SU-DHL-6 (cell line): Measurements from ENCODE around the gene SORBS2.

Experiments
- H2AFZ ChIP-seq: fragments of 200-600 bp; sonication (generic); 2 replicates; pipeline ENCODE4 v1.6.1; 2014; ENCODE audit warnings: low read depth, mild to moderate bottlenecking, moderate library complexity, mixed read lengths, antibody characterized with exemption, low read length; ENCODE audit not compliant: severe bottlenecking
- H3F3A ChIP-seq: fragments of 200-600 bp; shearing (Covaris generic); 2 replicates; pipeline ENCODE4 v1.6.0; 2016; ENCODE audit warnings: antibody characterized with exemption, mild to moderate bottlenecking; ENCODE audit not compliant: insufficient read depth
- H3K27ac ChIP-seq: fragments of 200-600 bp; sonication (generic); 2 replicates; pipeline ENCODE4 v1.5.1; 2016; ENCODE audit warnings: low read depth, mild to moderate bottlenecking, low read length, moderate library complexity, mixed read lengths
- H3K27me3 ChIP-seq: fragments of 200-600 bp; sonication (generic), shearing (Covaris generic); 2 replicates; pipeline ENCODE4 v1.6.0; 2014; ENCODE audit warnings: mild to moderate bottlenecking, low read length
- H3K36me3 ChIP-seq: fragments of 200-600 bp; sonication (generic); 2 replicates; pipeline ENCODE4 v1.6.1; 2014; ENCODE audit warnings: mild to moderate bottlenecking, low read length, mixed read lengths
- H3K4me2 ChIP-seq: fragments of 300-600, 200-600 bp; shearing (Covaris generic), sonication (generic); 2 replicates; pipeline ENCODE4 v1.6.0; 2014; ENCODE audit warnings: low read length, low read depth, mild to moderate bottlenecking; ENCODE audit not compliant: poor library complexity, severe bottlenecking
- H3K4me3 ChIP-seq: fragments of 200-600 bp; sonication (generic); 2 replicates; pipeline ENCODE4 v1.5.1; 2014; ENCODE audit warnings: antibody characterized with exemption, low read length, mild to moderate bottlenecking, mixed read lengths; ENCODE audit not compliant: insufficient read depth, poor library complexity, severe bottlenecking
- H3K79me2 ChIP-seq: fragments of 200-600 bp; sonication (generic); 2 replicates; pipeline ENCODE4 v1.6.1; 2014; ENCODE audit warnings: mild to moderate bottlenecking, low read length, moderate library complexity; ENCODE audit not compliant: insufficient read depth
- H3K9ac ChIP-seq: fragments of 200-600 bp; sonication (generic); 2 replicates; pipeline ENCODE4 v1.7.0; 2014; ENCODE audit warnings: mild to moderate bottlenecking, low read length
- H3K9me2 ChIP-seq: fragments of 200-600 bp; sonication (generic); replicated peaks from 2 replicates; pipeline ENCODE4 v1.6.1; 2014; ENCODE audit warnings: low read length; ENCODE audit not compliant: insufficient read depth
- H3K9me3 ChIP-seq: fragments of 200-600 bp; sonication (generic); 2 replicates; pipeline ENCODE4 v1.6.1; 2014; ENCODE audit warnings: low read length, mixed read lengths; ENCODE audit not compliant: insufficient read depth
- H4K20me1 ChIP-seq: fragments of 200-600 bp; sonication (generic); 2 replicates; pipeline ENCODE4 v1.6.1; 2014; ENCODE audit warnings: low read depth, mild to moderate bottlenecking, antibody characterized with exemption, low read length, moderate library complexity, mixed read lengths
- EZH2phosphoT487 ChIP-seq: fragments of 200-600 bp; sonication (generic), shearing (Covaris generic); conservative IDR thresholded peaks from 2 replicates; pipeline ENCODE4 v1.6.1; 2018; ENCODE audit warnings: mild to moderate bottlenecking, antibody characterized with exemption, low read length, moderate library complexity, mixed read lengths
- TF ChIP-seq, protein P1 (sequence below): fragments of 200-600 bp; sonication (generic); IDR thresholded peaks from one replicate; pipeline ENCODE4 v1.5.1; 2017; ENCODE audit warnings: antibody characterized with exemption, mild to moderate bottlenecking, low read length, moderate library complexity; ENCODE audit not compliant: insufficient read depth, poor library complexity, severe bottlenecking

Gene SORBS2

DNA sequence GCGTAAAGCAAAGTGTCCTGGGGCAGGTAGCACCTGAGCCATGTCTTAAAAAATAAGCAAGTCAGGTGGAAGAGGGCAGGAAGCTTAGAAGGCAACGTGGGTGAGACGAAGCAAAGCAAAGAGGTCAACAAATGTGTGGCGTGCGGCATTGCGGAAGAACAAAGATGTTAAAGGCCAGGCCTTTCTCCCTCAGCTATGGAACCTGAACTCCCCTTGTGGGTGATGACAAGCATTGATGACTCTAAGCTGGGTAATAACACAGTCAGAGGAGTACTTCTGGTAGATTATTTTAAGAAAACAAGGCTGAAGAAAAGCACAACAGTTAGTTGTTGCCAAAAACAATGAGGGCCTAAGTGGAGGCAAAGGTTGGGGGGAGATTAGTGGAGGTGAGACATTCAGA lies 29.0 kb upstream of the SORBS2 start:
- H3K27ac ChIP-seq = no peak overlapping the region
- no peak overlapping the region for H3K9ac ChIP-seq
- no peak overlapping the region for H3K4me3 ChIP-seq
- H3K27me3 ChIP-seq = no peaks in the 10 kb centered on the region
- no peak for TF ChIP-seq EZH2phosphoT487
- TF ChIP-seq, protein P1, sequence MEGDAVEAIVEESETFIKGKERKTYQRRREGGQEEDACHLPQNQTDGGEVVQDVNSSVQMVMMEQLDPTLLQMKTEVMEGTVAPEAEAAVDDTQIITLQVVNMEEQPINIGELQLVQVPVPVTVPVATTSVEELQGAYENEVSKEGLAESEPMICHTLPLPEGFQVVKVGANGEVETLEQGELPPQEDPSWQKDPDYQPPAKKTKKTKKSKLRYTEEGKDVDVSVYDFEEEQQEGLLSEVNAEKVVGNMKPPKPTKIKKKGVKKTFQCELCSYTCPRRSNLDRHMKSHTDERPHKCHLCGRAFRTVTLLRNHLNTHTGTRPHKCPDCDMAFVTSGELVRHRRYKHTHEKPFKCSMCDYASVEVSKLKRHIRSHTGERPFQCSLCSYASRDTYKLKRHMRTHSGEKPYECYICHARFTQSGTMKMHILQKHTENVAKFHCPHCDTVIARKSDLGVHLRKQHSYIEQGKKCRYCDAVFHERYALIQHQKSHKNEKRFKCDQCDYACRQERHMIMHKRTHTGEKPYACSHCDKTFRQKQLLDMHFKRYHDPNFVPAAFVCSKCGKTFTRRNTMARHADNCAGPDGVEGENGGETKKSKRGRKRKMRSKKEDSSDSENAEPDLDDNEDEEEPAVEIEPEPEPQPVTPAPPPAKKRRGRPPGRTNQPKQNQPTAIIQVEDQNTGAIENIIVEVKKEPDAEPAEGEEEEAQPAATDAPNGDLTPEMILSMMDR = no peak
- H3K4me2 ChIP-seq = no peak overlapping the region
- H3K36me3 ChIP-seq = no peaks in the 10 kb centered on the region
- no peaks in the 10 kb centered on the region for H4K20me1 ChIP-seq
- no peaks in the 10 kb centered on the region for H3K9me3 ChIP-seq
- H3F3A ChIP-seq = no peaks in the 10 kb centered on the region
- H2AFZ ChIP-seq = no peak overlapping the region
- no peaks in the 10 kb centered on the region for H3K79me2 ChIP-seq
- no peaks in the 10 kb centered on the region for H3K9me2 ChIP-seq

DNA sequence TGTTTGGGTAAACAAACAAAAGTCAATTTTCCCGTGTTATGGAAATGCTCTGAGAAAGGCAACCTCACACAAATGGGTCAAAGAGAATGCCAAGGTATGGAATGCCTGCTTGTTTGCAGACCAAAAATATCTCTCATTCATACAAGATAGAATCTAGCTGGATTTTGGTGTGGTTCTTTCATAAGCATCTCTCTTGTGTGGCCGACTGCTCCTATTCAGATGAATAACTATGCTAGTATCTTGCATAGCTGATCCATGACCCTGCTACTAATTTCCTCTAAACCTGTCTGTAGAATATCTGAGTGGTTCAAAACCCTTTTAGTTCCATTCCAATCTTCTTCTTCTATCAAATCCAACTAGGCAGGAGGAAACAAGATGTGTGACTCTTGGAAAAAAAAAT lies 28.2 kb upstream of the SORBS2 start:
- H3K4me3 ChIP-seq = no peak overlapping the region
- H3K27ac ChIP-seq = no peak overlapping the region
- no peak overlapping the region for H3K9ac ChIP-seq

DNA sequence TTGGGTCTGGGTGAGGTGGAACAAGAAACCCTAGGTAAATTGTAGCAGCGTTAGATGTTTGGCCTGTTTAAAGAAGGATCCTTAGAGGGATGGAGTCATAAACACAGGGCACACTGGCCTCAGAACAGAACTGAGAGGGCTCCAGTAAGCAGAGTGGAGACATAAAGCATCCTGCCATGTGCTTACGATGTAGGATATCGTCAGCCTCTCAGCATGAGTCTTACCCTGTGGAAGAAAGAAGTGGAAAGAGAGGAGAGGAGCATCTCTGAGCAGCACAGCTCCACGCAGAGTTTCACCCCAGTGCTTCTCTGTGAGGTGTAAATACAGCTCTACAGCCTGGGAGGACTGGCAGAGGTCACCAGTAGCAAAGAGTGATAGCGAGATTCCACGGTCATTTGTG lies 27.8 kb upstream of the SORBS2 start:
- H3K27me3 ChIP-seq = no peaks in the 10 kb centered on the region
- TF ChIP-seq EZH2phosphoT487 = no peak
- TF ChIP-seq, protein P1 = no peak
- no peaks in the 10 kb centered on the region for H4K20me1 ChIP-seq
- no peak overlapping the region for H3K27ac ChIP-seq
- no peaks in the 10 kb centered on the region for H3K9me2 ChIP-seq
- H3F3A ChIP-seq = no peaks in the 10 kb centered on the region
- no peak overlapping the region for H2AFZ ChIP-seq
- no peaks in the 10 kb centered on the region for H3K9me3 ChIP-seq
- no peak overlapping the region for H3K4me3 ChIP-seq
- H3K4me2 ChIP-seq = no peak overlapping the region
- no peak overlapping the region for H3K9ac ChIP-seq
- no peaks in the 10 kb centered on the region for H3K79me2 ChIP-seq
- no peaks in the 10 kb centered on the region for H3K36me3 ChIP-seq

More for the DNA sequence above, 28.2 kb upstream of the SORBS2 start:
- no peak overlapping the region for H3K4me2 ChIP-seq
- H4K20me1 ChIP-seq = no peaks in the 10 kb centered on the region
- no peaks in the 10 kb centered on the region for H3F3A ChIP-seq
- H3K9me3 ChIP-seq = no peaks in the 10 kb centered on the region
- no peaks in the 10 kb centered on the region for H3K9me2 ChIP-seq
- H3K79me2 ChIP-seq = no peaks in the 10 kb centered on the region
- TF ChIP-seq EZH2phosphoT487 = no peak
- TF ChIP-seq, protein P1 = no peak
- H3K36me3 ChIP-seq = no peaks in the 10 kb centered on the region
- no peaks in the 10 kb centered on the region for H3K27me3 ChIP-seq
- no peak overlapping the region for H2AFZ ChIP-seq
